GM18909 (cell line): ENCODE data around the gene CLASP2.
A peak's percentile ranks its signal among the peaks of the same experiment; 100 is the strongest.
"Not testable (repeated sequence)": the region's sequence is repeated elsewhere in the genome, so short reads cannot be mapped to it uniquely, and the experiment has no call there.

Experiments used
- ATAC-seq: cut with Tn5 transposase; IDR thresholded peaks from one replicate; pipeline ENCODE4 v1.9.1; 2021; ENCODE audit warnings: mild to moderate bottlenecking; ENCODE audit not compliant: unreplicated experiment, poor library complexity

Gene CLASP2

GRCh38 chr3:33717866-33718594 is at the start of gene CLASP2:
Gene CLASP2, minus strand, starts transcription at chr3:33718254. Its CDS starts 252 bp downstream, at chr3:33718002.
- ATAC-seq: peak; percentile 97

- ATAC-seq: no peak
These were observed 40.8 kb upstream of the CLASP2 start for GRCh38 chr3:33758864-33759263.

- ATAC-seq: no peak
These were observed 40.2 kb upstream of the CLASP2 start for GRCh38 chr3:33758281-33758680.

- not testable (repeated sequence) for ATAC-seq
These were observed 36.3 kb upstream of the CLASP2 start for GRCh38 chr3:33754391-33754790.

GRCh38 chr3:33751336-33751735 is 33.3 kb upstream of the CLASP2 start:
- no peak for ATAC-seq

GRCh38 chr3:33750211-33750548 is 32.1 kb upstream of the CLASP2 start:
- no peak for ATAC-seq

GRCh38 chr3:33749546-33750210 is 31.6 kb upstream of the CLASP2 start:
- no peak for ATAC-seq

- ATAC-seq: peak; percentile 58
These were observed 28.5 kb upstream of the CLASP2 start for GRCh38 chr3:33746416-33747116.

GRCh38 chr3:33737146-33737545 is 19.1 kb upstream of the CLASP2 start:
- ATAC-seq: no peak

GRCh38 chr3:33732394-33732793 is 14.3 kb upstream of the CLASP2 start:
- ATAC-seq: no peak

GRCh38 chr3:33729993-33730392 is 11.9 kb upstream of the CLASP2 start:
- ATAC-seq: peak; percentile 53

- ATAC-seq: no peak
These were observed 6.2 kb upstream of the CLASP2 start for GRCh38 chr3:33724256-33724655.

- ATAC-seq: no peak
These were observed 4.7 kb upstream of the CLASP2 start for GRCh38 chr3:33722626-33723370.

- ATAC-seq: no peak
These were observed 4.1 kb upstream of the CLASP2 start for GRCh38 chr3:33722191-33722590.

- no peak for ATAC-seq
These were observed 497 bp upstream of the CLASP2 start for GRCh38 chr3:33718595-33718907.

GRCh38 chr3:33717616-33717865 is 513 bp downstream of the CLASP2 start:
- ATAC-seq: peak; percentile 67

- ATAC-seq: no peak
These were observed 1.8 kb downstream of the CLASP2 start for GRCh38 chr3:33716227-33716626.

GRCh38 chr3:33711100-33711499 is 7.0 kb downstream of the CLASP2 start:
- no peak for ATAC-seq

- ATAC-seq: no peak
These were observed 12.0 kb downstream of the CLASP2 start for GRCh38 chr3:33706056-33706455.

- ATAC-seq: no peak
These were observed 13.2 kb downstream of the CLASP2 start for GRCh38 chr3:33704891-33705290.

GRCh38 chr3:33699275-33699674 is 18.8 kb downstream of the CLASP2 start:
- ATAC-seq: no peak
